ENCODE measurements around the gene CD72. TPM values are rescaled to one million over a fixed set of nuclear protein-coding genes. Genes with fewer than 3 reads are reported as not detected.

The CD72 gene
- total RNA-seq: 3.3 TPM

GRCh38 chr9:35618325-35618727 lies at the start of gene CD72:
Gene CD72 (minus strand): TSS chr9:35618413. CDS start chr9:35618303, 110 bp downstream.

GRCh38 chr9:35664531-35665470 lies 46.6 kb upstream of the CD72 start, which contains the start of gene ARHGEF39:
Gene ARHGEF39 (minus strand): TSS chr9:35665195. CDS start chr9:35665169, 26 bp downstream.

GRCh38 chr9:35658137-35658967 lies 40.1 kb upstream of the CD72 start, which contains the start of gene CCDC107:
Gene CCDC107 (plus strand): TSS chr9:35658292. CDS start chr9:35658380, 88 bp downstream.

GRCh38 chr9:35657546-35658136 lies 39.4 kb upstream of the CD72 start, which contains the start of gene RMRP:
Gene RMRP (minus strand): TSS chr9:35658019.

GRCh38 chr9:35650341-35651158 lies 32.3 kb upstream of the CD72 start, which contains the start of gene SIT1:
Gene SIT1 (minus strand): TSS chr9:35650931. CDS start chr9:35650853, 78 bp downstream.

GRCh38 chr9:35604578-35605350 lies 13.4 kb downstream of the CD72 start, which contains the start of gene TESK1:
Gene TESK1 (plus strand): TSS chr9:35605262. CDS start chr9:35605620, 358 bp downstream.

Small RNA genes lying within 50 kb of the gene (small RNA-seq; reads per million reads assigned to genes)
- gene MIR4667 (ENCODE audit: low replicate concordance): not detected
- gene RMRP (ENCODE audit: low replicate concordance): not detected
- not detected for gene RPS29P17 (ENCODE audit: low replicate concordance)

Other genes starting within 250 kb of the CD72 start
- gene RUSC2, start 128.3 kb downstream of the CD72 start, total RNA-seq: 30.4 TPM
- 16.7 TPM for gene TESK1, start 13.2 kb downstream of the CD72 start, total RNA-seq
- 0.41 TPM for gene SIT1, start 32.5 kb upstream of the CD72 start, total RNA-seq
- 36,863 TPM for gene RMRP, start 39.6 kb upstream of the CD72 start, total RNA-seq
- 18.1 TPM for gene CCDC107, start 39.9 kb upstream of the CD72 start, total RNA-seq
- 2.9 TPM for gene ARHGEF39, start 46.8 kb upstream of the CD72 start, total RNA-seq
- gene CA9, start 55.5 kb upstream of the CD72 start, total RNA-seq: 0.70 TPM
- 665 TPM for gene TPM2, start 71.5 kb upstream of the CD72 start, total RNA-seq
- 254 TPM for gene TLN1, start 113.8 kb upstream of the CD72 start, total RNA-seq
- gene CREB3, start 114.3 kb upstream of the CD72 start, total RNA-seq: 25.6 TPM
- 56.9 TPM for gene GBA2, start 130.8 kb upstream of the CD72 start, total RNA-seq
- 17.8 TPM for gene RGP1, start 130.9 kb upstream of the CD72 start, total RNA-seq
- not detected for gene MSMP, start 135.9 kb upstream of the CD72 start, total RNA-seq
- gene NPR2, start 173.2 kb upstream of the CD72 start, total RNA-seq: 15.1 TPM
- gene SPAG8, start 193.8 kb upstream of the CD72 start, total RNA-seq: 2.6 TPM
- gene HINT2, start 196.6 kb upstream of the CD72 start, total RNA-seq: 28.6 TPM
- gene FAM221B, start 210.3 kb upstream of the CD72 start, total RNA-seq: not detected
- gene TMEM8B, start 210.8 kb upstream of the CD72 start, total RNA-seq: 18.6 TPM

Data from metanephros (tissue), 2 donors.